ENCODE measurements around the gene BRCC3.

DNA sequence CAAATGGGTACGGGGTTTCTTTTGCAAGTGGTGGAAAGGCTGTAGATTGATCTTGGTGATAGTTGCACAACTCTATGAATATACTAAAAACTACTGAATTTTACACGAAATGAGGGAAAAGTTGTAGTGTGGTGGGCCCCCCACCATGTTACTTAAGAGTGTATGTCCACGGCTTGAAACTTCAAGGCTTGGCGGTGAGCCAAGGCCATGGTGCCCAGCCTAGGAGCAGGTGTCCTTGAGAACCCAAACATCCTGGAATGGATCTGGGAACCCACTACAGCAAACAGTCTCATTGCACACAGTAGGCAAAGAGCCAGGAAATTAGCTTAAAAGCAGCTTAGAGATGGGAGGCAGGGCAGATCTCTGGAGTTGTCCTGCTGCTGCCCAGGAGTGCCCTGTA is 62.9 kb downstream of the BRCC3 start:
- TF ChIP-seq CTCF (IDR thresholded peaks at IDR 0.05; ENCODE audit: low read depth, low read length, poor library complexity, severe bottlenecking) (no peak), EZH2phosphoT487 (IDR thresholded peaks at IDR 0.05; ENCODE audit: borderline replicate concordance, low read length) (no peak)
